NCI-H1436 treated with DMSO at 0.1 percent for 48 hours (cell line): ENCODE measurements around the gene AASS.

Source experiments
- DNase-seq: peaks from one replicate; lab custom pipeline; 2025; lab: John Stamatoyannopoulos, UW

The AASS gene

GRCh38 chr7:122038904-122039303 is 105.1 kb downstream of the AASS start:
- DNase-seq: no peak

- DNase-seq: no peak
Observed at GRCh38 chr7:122038134-122038533, 105.9 kb downstream of the AASS start.

- DNase-seq: no peak
Observed at GRCh38 chr7:122035876-122036275, 108.2 kb downstream of the AASS start.

- no peak for DNase-seq
Observed at GRCh38 chr7:122033641-122034040, 110.4 kb downstream of the AASS start.

- no peak for DNase-seq
Observed at GRCh38 chr7:122027058-122027457, 117.0 kb downstream of the AASS start.
